HG03175 (cell line): ENCODE data around the gene OR5K4.
A peak's percentile ranks its signal among the peaks of the same experiment; 100 is the strongest.

Source experiments
- ATAC-seq: cut with Tn5 transposase; IDR thresholded peaks from one replicate; pipeline ENCODE4 v1.9.1; 2021; ENCODE audit warnings: mild to moderate bottlenecking, moderate library complexity; ENCODE audit not compliant: unreplicated experiment

Gene OR5K4

GRCh38 chr3:98353554-98353953 lies at the start of gene OR5K4:
TSS of gene OR5K4 (plus strand) at chr3:98353854. CDS start at chr3:98353854, 0 bp downstream.
- no peak for ATAC-seq

- no peak for ATAC-seq
These were observed 31.6 kb upstream of the OR5K4 start for GRCh38 chr3:98322101-98322500.

GRCh38 chr3:98322686-98323085 lies 31.0 kb upstream of the OR5K4 start:
- ATAC-seq: no peak

GRCh38 chr3:98323425-98323824 lies 30.2 kb upstream of the OR5K4 start:
- ATAC-seq: no peak

- no peak for ATAC-seq
These were observed 28.6 kb upstream of the OR5K4 start for GRCh38 chr3:98325055-98325454.

GRCh38 chr3:98326105-98326893 lies 27.4 kb upstream of the OR5K4 start:
- no peak for ATAC-seq

GRCh38 chr3:98326945-98327344 lies 26.7 kb upstream of the OR5K4 start:
- ATAC-seq: peak; percentile 61

- peak; percentile 10 for ATAC-seq
These were observed 24.7 kb upstream of the OR5K4 start for GRCh38 chr3:98328933-98329332.

- ATAC-seq: peak; percentile 78
These were observed 24.1 kb upstream of the OR5K4 start for GRCh38 chr3:98329392-98330124.

- ATAC-seq: no peak
These were observed 22.3 kb upstream of the OR5K4 start for GRCh38 chr3:98331329-98331728.

GRCh38 chr3:98333989-98334606 lies 19.6 kb upstream of the OR5K4 start:
- ATAC-seq: no peak

- no peak for ATAC-seq
These were observed 14.6 kb upstream of the OR5K4 start for GRCh38 chr3:98339031-98339430.

- no peak for ATAC-seq
These were observed 11.9 kb upstream of the OR5K4 start for GRCh38 chr3:98341758-98342157.

- peak; percentile 67 for ATAC-seq
These were observed 9.8 kb upstream of the OR5K4 start for GRCh38 chr3:98343647-98344507.

GRCh38 chr3:98350082-98350481 lies 3.6 kb upstream of the OR5K4 start:
- ATAC-seq: no peak

GRCh38 chr3:98359250-98359649 lies 5.6 kb downstream of the OR5K4 start:
- ATAC-seq: no peak

GRCh38 chr3:98359993-98360675 lies 6.5 kb downstream of the OR5K4 start:
- ATAC-seq: no peak

- ATAC-seq: no peak
These were observed 7.0 kb downstream of the OR5K4 start for GRCh38 chr3:98360681-98361080.

GRCh38 chr3:98361289-98361688 lies 7.6 kb downstream of the OR5K4 start:
- no peak for ATAC-seq
